Mucosa of descending colon (tissue), 3 donors: ENCODE measurements around the gene KHDRBS2. TPM values are rescaled to one million over a fixed set of nuclear protein-coding genes. Genes with fewer than 3 reads are reported as not detected.

Experiments
- ATAC-seq: fragments of 200-7000 bp; cut with Tn5 transposase; one replicate; pipeline ENCODE4 v1.9.1; 2020; ENCODE audit warnings: mild to moderate bottlenecking, moderate library complexity
- DNase-seq, 3 donors: peaks; one replicate each; pipeline ENCODE4 v3.0.0-alpha.2; 2020
- H3K36me3 ChIP-seq: fragments of 200-600 bp; one replicate; pipeline ENCODE4 v1.8.0; 2021; ENCODE audit warnings: low read depth, mild to moderate bottlenecking
- H3K4me1 ChIP-seq: fragments of 200-600 bp; one replicate; pipeline ENCODE4 v1.8.0; 2021; ENCODE audit warnings: low read depth, mild to moderate bottlenecking
- H3K4me3 ChIP-seq: fragments of 200-600 bp; one replicate; pipeline ENCODE4 v1.8.0; 2021; ENCODE audit warnings: mild to moderate bottlenecking
- H3K9me3 ChIP-seq: fragments of 200-600 bp; one replicate; pipeline ENCODE4 v1.8.0; 2021; ENCODE audit warnings: mild to moderate bottlenecking
- intact Hi-C, 2 donors: fragments of 100-400 bp; cut with DNase I in 1 of 2; cut with micrococcal nuclease in 1 of 2; formaldehyde crosslinking; loops; one replicate each; pipeline versions ENCODE4 v1.11.0 to v1.11.1; 2022; cut with DNase I, micrococcal nuclease
- total RNA-seq, 3 donors: library from RNA; stranded (reverse); fragmentation: NEBNext Ultra II Directional in 2 of 3; extraction: Animal tissue kit (Norgen Biotek cat#: 25700) in 2 of 3; gene quantifications; one replicate each; pipeline versions ENCODE4 v1.2.1 to v1.2.4, GENCODE V29; 2021 to 2023
- TF ChIP-seq, protein P1 (sequence below): fragments of 200-600 bp; IDR thresholded peaks from one replicate; pipeline ENCODE4 v1.8.0; 2022; ENCODE audit warnings: antibody characterized with exemption, mild to moderate bottlenecking
- donor health status: DM: no; HTN: no; CAD: no; lungs with moderate emphysema.
- donor health status: DM: no; HTN: no; CAD: no.
- donor health status: DM: no; HTN: yes; CAD: no.

The KHDRBS2 gene
- total RNA-seq, 3 donors from 2014 or later, result 0.82 to 2.9 (median 1.1) TPM

DNA sequence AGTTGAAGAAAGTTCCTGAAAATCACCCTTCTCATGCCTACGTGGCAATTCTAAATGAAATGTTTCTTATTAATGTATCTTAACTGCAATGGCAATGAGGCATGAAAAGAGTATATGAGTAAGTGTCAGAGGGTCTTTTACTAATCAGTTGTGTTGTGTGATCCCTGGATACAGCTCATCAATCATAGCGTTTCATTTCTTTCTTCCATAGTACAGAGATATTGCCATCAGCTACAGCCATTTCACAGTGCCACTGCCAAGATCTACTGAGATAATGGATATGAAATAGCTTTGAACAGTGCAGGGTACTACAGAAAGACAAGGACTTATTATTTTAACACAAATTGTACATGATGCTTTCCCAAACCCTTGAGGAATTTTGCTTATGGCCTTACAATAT is 450.8 kb downstream of the KHDRBS2 start:
- DNase-seq (no peak), ATAC-seq (no peak)
- no peak overlapping the region for H3K4me3 ChIP-seq
- intact Hi-C loops, result no loop called here
- TF ChIP-seq, protein P1, sequence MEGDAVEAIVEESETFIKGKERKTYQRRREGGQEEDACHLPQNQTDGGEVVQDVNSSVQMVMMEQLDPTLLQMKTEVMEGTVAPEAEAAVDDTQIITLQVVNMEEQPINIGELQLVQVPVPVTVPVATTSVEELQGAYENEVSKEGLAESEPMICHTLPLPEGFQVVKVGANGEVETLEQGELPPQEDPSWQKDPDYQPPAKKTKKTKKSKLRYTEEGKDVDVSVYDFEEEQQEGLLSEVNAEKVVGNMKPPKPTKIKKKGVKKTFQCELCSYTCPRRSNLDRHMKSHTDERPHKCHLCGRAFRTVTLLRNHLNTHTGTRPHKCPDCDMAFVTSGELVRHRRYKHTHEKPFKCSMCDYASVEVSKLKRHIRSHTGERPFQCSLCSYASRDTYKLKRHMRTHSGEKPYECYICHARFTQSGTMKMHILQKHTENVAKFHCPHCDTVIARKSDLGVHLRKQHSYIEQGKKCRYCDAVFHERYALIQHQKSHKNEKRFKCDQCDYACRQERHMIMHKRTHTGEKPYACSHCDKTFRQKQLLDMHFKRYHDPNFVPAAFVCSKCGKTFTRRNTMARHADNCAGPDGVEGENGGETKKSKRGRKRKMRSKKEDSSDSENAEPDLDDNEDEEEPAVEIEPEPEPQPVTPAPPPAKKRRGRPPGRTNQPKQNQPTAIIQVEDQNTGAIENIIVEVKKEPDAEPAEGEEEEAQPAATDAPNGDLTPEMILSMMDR, result no peak
- H3K9me3 ChIP-seq, result no peaks in the 10 kb centered on the region
- H3K4me1 ChIP-seq, result no peaks in the 10 kb centered on the region
- no peaks in the 10 kb centered on the region for H3K36me3 ChIP-seq

DNA sequence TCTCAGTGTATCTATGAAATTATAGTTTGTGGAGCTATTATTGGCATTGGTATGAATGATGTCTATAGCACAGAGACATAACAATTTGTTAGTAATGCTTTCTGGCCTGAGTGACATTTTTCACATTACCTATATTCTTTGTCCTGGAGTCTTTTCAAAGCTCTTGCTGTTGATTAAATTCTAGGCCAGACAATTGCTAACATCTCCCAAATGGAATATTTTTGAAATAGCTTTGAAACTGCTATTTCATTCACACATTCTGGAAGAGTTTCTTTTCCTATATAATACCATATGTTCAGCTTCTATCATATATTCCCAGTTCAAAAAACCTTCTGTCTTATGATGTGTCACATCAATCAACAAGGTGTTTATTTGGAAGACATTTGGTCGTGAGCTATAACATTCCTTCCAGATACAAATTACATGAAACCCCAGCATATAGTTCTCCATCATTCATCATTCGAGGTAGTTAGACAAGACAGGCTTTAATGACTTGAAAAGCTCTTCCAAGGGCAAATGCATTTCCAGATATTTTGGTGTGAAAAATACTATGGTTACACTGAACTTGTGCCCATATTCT is 452.8 kb downstream of the KHDRBS2 start:
- H3K36me3 ChIP-seq, result no peaks in the 10 kb centered on the region
- no peaks in the 10 kb centered on the region for H3K9me3 ChIP-seq
- H3K4me1 ChIP-seq, result no peaks in the 10 kb centered on the region
- no peak overlapping the region for H3K4me3 ChIP-seq
- DNase-seq (no peak), ATAC-seq (no peak)
- TF ChIP-seq, protein P1, result no peak
- intact Hi-C loops, result no loop called here

DNA sequence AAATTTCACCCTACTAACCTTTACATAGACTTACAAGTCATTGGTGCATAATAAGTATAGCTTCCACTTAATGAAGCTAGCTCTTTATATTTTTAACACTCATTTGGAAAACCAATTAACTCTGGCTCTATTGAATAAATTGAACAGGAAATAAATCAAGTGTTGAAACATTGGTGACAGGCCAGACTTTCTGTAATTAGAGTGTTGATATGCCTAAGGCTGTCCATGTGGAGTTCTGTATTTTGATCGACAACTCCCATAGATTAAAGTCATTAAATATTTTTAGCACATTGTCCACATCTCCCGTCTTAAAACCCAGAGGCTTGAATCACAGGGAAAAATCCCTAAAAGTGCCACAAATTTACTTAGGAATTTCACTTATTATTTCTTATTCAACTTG is 468.3 kb downstream of the KHDRBS2 start:
- H3K4me3 ChIP-seq, result no peak overlapping the region
- ATAC-seq, result no peak
- no peaks in the 10 kb centered on the region for H3K36me3 ChIP-seq
- TF ChIP-seq, protein P1, result no peak
- no peaks in the 10 kb centered on the region for H3K4me1 ChIP-seq
- no peaks in the 10 kb centered on the region for H3K9me3 ChIP-seq
- no peak for DNase-seq
- intact Hi-C loops, result no loop called here

DNA sequence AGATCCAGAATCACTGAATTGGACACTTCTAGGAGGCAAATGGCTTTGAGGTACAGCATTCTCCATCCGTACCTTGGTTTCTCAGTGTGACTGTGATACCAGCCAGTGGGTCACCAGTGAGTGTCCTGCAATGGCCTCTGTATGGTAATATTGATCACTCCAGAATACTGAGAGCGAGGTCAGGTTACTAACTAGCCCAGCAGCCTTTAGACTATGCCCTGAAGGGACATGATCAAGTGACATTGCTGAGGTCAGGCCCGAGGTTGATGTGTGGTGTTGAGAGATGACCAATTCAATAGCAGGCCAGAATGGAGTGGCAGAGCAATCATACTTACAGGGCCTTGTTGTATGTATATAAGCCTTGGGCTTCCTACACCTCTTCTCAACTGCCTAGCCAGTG is 476.0 kb downstream of the KHDRBS2 start:
- intact Hi-C loops, result no loop called here
- DNase-seq (no peak), ATAC-seq (no peak)
- Histone ChIP-seq H3K36me3 (no peaks in the 10 kb centered on the region), H3K9me3 (no peaks in the 10 kb centered on the region), H3K4me1 (no peaks in the 10 kb centered on the region), H3K4me3 (no peak overlapping the region)
- TF ChIP-seq, protein P1, result no peak

DNA sequence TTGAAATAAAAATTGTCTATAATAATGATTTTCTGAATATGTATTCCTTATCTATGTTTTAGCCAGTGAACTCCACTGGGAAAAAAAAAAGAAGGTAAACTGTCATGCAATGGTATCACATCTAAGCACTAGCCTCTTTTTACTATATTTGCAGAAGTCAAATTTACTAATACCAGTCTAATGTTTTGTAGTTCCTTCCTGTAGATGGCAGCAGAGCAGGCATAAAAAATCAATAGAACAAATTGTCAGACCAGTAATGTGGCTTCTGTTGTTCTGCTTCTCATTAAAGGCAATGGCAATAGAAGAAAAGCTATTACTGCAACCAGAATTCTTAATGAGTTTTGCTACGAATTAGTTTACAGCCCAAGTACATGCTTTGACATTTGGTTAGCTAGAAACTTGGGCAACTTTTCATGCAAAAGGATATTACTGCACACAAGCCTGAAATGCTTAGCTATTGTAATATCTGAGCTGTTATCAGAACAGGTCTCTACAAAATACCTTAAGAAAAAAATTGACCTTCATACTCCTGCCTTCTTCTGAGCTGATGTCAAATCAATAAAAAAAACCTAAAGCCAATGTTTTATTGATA is 476.9 kb downstream of the KHDRBS2 start:
- intact Hi-C loops, result no loop called here
- no peak for ATAC-seq

More for the DNA sequence above, 476.9 kb downstream of the KHDRBS2 start:
- TF ChIP-seq, protein P1, result no peak
- Histone ChIP-seq H3K36me3 (no peaks in the 10 kb centered on the region), H3K9me3 (peaks cover 7% of the 10 kb centered on the region), H3K4me1 (no peaks in the 10 kb centered on the region), H3K4me3 (no peak overlapping the region)
- peak in 1 of 3 donors; percentile 17 for DNase-seq
